Activated CD4-positive, alpha-beta T cell treated with anti-CD3 and anti-CD28 coated beads for 24 hours (primary cell): Measurements from ENCODE around the gene EEFSEC.

Source experiments
- DNase-seq, 2 donors: peaks; one replicate each; pipeline ENCODE4 v3.0.0-alpha.2; 2020; ENCODE audit warnings: low read depth in 2 of 2

Gene EEFSEC

GRCh38 chr3:128271536-128272332 is 118.5 kb downstream of the EEFSEC start:
- no peak for DNase-seq

DNA sequence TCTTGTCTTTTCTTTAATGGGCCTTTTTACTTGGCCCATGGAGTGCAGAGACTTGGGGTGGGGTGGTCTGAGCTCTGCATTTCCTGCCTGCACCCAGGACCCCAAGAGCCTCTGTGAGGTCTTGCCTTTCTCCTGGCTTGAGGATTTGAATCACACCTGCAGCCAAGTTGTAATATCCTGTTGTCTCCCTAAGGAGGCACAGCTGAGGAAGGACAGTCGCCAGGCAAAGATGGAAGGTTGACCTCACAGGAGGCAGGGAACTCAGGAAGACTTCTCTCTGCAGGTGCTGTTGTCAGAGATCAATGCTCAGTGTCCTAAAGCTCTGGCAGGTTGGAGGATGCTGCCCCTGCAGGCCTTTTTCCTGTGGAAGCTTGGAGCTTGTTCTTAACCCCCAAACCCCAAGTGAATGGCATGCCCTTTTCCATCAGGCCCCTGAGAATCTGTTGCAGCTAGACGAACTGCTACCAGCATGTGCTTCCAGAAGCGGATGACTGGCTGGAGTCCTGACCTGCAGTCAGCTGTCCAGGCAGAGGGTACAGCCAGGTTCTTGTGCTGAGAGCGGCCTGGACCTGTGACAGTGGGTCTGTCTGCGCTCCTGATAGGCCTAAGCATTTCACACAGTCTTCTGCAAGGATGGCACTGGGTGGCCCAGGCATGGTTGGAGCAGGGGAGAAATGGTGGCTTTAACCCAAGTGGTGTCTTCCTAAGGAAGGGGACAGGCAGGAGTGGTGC is 120.0 kb downstream of the EEFSEC start:
- DNase-seq: no peak

DNA sequence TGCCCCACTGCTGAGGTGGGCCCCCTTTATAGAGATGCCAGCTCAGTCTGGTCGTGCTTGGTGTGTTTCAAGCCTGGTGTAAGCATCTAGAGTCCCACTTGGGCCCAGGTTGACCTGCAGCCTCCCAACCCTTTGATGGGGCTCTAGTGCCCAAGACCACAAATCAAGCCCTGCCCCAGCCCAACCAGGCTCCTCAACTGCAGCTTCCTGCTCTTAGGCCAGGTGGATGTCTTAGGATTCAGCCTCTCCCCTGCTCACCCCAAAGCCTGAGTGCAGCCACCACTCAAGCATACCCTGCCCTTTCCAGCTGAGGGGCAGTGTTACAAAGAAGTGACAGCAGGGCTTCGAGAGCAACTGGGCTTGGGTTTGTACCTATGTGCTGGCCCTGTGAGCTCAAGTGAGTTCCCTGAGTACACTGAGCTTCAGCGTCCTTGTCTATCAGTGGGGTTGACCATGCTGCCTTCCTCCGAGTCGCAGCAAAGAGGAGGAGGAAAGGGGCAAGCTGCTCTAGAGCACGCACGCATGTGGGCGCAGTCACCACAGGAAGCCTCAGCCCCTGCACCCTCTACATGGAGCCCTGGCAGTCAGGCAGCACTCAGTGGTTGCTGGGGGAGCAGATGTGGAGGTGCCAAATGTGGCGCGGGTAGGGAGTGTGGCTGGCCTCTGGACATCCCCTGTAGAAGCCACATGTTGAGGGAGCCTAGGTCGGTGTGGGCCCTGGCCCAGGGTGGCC is 120.7 kb downstream of the EEFSEC start:
- DNase-seq: no peak

GRCh38 chr3:128274837-128275236 is 121.6 kb downstream of the EEFSEC start:
- DNase-seq: no peak

DNA sequence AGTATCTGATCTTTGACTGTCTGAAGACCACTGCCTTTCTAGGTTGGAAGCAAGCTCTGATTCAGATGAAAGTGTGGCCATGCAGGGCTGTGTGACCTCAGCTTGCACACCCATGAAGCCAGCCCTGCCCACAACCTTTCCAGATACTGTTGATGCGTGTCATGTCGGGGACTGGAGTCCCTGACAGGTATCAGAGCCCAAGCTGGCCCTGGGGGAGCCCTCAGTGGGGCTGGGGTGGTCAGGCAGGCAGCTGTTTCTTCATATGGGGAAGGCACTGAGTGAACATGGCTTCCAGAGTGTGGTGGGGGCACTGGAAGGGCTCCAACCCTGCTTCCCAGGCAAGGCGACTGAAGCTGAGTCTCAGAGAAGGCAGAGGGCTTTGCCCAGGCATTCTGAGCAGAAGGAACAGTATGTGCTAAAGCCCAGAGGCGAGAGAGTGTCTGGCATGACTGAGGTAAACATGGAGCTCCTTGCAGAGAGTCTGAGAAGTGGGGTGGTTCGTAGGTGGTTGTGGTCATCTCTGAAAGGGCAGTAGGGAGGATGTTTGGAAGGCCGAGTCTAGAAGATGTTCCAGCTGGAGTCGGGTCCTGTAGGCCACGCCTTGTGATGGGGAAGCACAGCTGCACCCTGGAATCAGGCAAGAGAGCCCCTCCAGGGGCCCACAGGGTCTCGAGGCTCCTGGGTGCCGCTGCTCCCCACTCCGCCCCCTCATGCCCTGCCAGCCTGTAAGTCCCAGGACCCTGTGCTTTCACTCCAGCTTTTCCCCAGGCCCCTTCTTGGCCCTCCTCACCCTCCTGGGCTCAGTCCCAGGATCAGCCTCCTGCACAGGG is 122.2 kb downstream of the EEFSEC start:
- no peak for DNase-seq

DNA sequence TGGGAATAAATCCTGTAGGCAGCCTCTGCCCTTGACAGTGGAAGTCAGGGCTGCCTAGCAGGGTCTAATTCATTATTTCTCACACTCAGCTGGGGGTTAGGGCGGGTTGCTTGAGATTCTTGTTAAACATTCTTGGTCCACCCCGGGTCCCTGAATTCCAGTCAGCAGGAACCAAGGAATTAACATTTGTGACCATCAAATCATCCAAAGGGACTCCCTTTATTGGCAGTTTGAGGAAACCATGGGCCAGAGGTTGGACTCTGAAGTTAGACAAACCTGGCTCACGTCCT is 122.8 kb downstream of the EEFSEC start:
- DNase-seq: no peak

DNA sequence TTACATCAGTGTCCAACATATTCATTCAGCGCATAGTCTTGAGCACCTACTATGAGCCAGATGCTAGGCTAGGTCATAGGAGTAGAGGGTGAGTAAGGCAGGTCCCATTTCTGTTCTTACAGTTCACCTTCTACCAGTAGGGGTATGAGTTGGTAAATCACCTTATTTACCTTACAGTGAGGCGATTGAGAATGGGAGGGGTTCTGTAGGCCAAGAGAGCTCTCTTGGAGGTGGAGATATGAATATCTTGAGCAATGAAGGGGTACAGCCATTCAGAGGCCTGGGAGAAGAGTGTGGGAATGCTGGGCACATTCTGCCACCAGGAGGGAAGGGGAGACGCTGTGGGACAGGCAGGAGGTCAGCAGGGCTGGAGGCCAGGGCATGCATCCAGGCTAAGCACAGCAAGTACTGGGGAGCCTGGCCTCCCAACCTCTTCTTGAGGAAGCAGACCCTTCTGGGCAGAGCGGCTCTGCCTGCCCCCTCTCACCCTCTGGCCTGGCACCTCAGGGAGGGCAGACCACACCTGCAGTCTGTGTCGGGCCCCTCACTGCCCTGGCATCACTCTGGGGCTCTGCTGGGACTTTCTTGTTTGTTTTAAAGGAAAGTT is 123.4 kb downstream of the EEFSEC start:
- no peak for DNase-seq

GRCh38 chr3:128277378-128278069 is 124.2 kb downstream of the EEFSEC start:
- no peak for DNase-seq

GRCh38 chr3:128278130-128278529 is 124.8 kb downstream of the EEFSEC start:
- DNase-seq: no peak

GRCh38 chr3:128278761-128279600 is 125.7 kb downstream of the EEFSEC start:
- no peak for DNase-seq

DNA sequence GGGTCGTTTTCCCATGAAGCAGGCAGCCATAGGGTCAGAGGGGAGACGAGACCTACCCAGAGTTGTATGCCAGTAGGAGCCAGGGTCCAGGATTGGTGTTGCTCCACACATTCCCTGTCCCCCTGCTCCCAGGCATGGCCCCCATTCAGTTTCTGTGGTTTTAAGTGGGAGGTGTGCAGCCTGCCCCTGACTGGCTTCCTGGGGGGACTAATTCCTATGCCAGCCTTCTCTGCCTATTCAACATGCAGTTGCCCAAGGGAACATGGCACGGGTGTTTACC is 126.3 kb downstream of the EEFSEC start:
- no peak for DNase-seq

GRCh38 chr3:128280481-128281052 is 127.3 kb downstream of the EEFSEC start:
- no peak for DNase-seq

DNA sequence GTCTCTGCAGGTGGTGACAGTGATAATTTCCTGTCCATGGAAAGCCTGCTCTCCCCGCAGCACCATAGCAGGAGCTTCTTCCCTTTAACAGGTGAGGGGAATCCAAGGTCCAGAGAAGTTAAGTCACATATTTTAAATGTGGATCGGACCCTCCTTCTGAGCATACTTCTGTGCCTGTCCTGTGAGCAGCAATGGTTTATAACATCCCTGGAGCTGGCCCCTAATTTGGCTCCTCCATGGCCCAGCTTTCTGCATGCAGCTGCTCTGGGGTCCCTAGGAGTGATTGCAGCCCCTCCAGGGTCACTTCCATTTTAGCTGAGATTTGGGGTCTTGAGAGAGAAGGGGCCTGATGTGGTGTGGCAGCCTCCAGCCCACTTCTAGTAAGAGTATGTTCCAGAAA is 127.8 kb downstream of the EEFSEC start:
- DNase-seq: no peak

GRCh38 chr3:128281461-128282367 is 128.4 kb downstream of the EEFSEC start:
- DNase-seq: no peak

DNA sequence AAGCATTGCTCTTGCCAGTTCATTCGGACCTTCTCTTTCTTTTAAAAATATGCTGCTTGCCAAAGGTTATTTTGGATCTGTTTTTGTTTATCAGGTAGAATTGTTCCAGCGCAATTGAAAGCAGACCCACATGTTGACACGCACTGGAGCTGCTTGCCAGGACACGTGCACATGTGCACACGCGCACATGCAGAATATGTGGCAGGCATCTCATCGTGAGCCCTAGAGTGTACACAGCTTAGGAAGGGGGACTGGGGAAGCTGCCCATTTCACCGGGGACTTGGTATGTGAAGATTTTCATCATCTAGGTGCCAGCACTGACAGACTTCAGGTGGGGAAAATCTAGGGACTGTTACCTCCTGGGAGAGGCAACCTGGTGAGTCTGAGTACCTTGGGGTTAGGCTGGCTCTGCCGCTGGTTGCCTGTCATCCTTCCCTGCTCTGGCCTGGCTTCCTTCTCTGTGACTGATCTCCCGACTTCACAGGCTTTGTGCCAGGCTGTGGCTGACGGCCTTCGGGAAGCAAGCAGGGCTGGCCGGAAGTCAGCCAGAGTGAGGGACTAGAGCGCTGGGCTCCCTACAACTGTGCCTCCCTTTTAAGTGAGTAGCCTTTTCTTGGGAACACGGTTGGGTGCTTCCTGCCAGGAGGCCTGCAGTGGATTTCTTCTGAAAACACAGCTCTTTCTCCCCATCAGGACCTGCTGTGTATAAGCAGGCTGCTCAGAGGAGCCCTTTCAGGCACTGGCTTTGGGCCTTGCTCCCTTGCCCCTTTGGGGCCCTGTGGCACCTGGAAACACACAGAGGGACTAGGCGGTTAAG is 129.3 kb downstream of the EEFSEC start:
- DNase-seq: no peak

DNA sequence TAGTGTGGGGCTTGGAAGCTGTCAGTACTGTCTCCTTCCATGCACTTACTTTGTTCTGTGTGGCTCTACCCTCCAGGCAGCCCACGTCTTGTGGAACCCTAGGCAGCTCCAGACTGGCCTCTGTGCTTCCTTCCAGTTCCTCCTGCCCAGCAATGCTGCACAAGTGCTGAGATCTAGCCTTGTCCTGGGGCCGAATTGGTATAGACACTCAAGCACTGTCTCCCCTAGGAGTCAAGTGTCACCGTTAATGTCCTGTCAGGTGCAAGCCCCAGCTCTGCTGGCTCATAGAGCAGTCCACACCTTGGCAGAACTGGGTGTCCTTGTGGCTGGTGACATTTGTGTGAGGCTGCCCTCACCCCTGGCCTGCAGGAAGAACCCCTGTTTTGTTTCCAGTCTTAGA is 130.1 kb downstream of the EEFSEC start:
- DNase-seq: no peak

DNA sequence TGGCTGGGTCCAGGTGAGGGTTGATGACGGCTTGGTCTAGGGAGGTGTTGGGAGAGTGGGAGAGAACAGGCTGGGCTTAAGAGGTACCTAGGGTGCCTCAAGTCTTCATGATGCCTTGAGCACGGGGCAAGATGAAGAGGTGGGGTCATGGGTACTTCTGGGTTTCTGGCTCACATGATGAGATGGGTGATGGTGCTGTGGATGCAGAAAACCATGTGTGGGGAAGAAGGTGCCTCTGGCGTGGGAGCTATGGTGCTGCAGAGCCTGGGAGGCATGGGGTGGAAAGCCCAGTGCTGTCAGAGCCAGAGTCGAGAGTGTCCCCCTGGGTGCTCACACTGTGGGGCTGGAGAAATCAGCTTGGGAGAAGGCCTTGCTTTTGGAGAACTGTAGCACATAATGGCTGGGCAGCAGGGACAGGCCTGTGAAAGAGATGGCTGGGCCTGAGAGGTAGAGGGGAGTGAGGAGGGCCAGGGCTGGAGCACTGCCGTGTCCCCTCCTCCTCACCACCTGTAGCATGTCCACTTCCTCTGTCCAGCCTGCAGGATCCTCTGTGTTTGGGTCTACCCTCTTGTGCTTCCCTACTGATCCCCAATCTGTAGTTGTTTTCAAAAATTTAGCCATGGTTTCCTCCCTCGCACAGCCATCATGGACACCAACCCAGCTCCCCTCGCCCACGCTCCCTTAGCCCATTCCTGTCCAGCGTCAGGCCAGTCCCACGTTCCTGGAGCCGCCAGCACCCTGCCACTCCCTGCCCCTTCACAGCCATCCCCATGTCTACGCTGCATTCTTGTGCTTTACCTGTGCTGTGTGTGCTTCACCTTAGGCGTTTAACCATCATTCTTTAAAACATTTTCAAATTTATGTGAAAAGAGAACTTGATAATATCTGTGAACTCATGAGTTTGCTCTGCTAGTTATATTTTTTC is 132.0 kb downstream of the EEFSEC start:
- no peak for DNase-seq
